Neutrophil (primary cell): ENCODE measurements around the gene MYO6.

ENCODE experiments used
- H3K27ac ChIP-seq: fragments of 200-600 bp; sonication (generic); 2 replicates; pipeline ENCODE4 v1.5.1; 2016; ENCODE audit warnings: mild to moderate bottlenecking, moderate library complexity
- H3K27me3 ChIP-seq: fragments of 200-600 bp; sonication (generic); 2 replicates; pipeline ENCODE4 v1.6.0; 2016; ENCODE audit warnings: mild to moderate bottlenecking
- H3K36me3 ChIP-seq: fragments of 200-600 bp; sonication (generic); 2 replicates; pipeline ENCODE4 v1.5.1; 2017
- H3K4me1 ChIP-seq, 2 experiments: fragments of 200-600 bp in 1 of 2; sonication (generic) in 1 of 2; 1 replicate in 1 of 2; 2 replicates in 1 of 2; pipeline versions ENCODE4 v1.5.1 to v1.6.1; 2013 to 2016; ENCODE audit warnings: low read depth in 1 of 2, low read length in 1 of 2, mild to moderate bottlenecking in 1 of 2, moderate library complexity in 1 of 2; ENCODE audit not compliant: control insufficient read depth in 1 of 2, insufficient read depth in 1 of 2
- H3K4me3 ChIP-seq, 2 experiments: fragments of 200-600 bp in 1 of 2; sonication (generic) in 1 of 2; 1 replicate in 1 of 2; 2 replicates in 1 of 2; pipeline ENCODE4 v1.5.1; 2013 to 2016; ENCODE audit warnings: low read depth in 1 of 2, low read length in 1 of 2, mild to moderate bottlenecking in 1 of 2, moderate library complexity in 1 of 2
- H3K9me3 ChIP-seq: fragments of 200-600 bp; sonication (generic); 2 replicates; pipeline ENCODE4 v1.5.1; 2016
- CTCF ChIP-seq: fragments of 200-600 bp; sonication (generic); IDR thresholded peaks from 2 replicates; pipeline ENCODE4 v1.5.1; 2016; ENCODE audit warnings: antibody characterized with exemption

MYO6 gene

GRCh38 chr6:75907444-75907843 lies 158.4 kb downstream of the MYO6 start:
- H3K27me3 ChIP-seq, result no peaks in the 10 kb centered on the region
- no peaks in the 10 kb centered on the region for H3K9me3 ChIP-seq
- no peaks in the 10 kb centered on the region for H3K4me1 ChIP-seq
- no peak overlapping the region for H3K27ac ChIP-seq
- no peak overlapping the region for H3K4me3 ChIP-seq
- no peak for TF ChIP-seq CTCF
- H3K36me3 ChIP-seq, result no peaks in the 10 kb centered on the region

GRCh38 chr6:75913040-75913439 lies 164.0 kb downstream of the MYO6 start:
- no peak overlapping the region for H3K27ac ChIP-seq
- TF ChIP-seq CTCF, result no peak

GRCh38 chr6:75922226-75922625 lies 173.2 kb downstream of the MYO6 start:
- no peaks in the 10 kb centered on the region for H3K27me3 ChIP-seq
- TF ChIP-seq CTCF, result no peak
- H3K36me3 ChIP-seq, result no peaks in the 10 kb centered on the region
- H3K27ac ChIP-seq, result no peak overlapping the region
- no peaks in the 10 kb centered on the region for H3K9me3 ChIP-seq
- no peak overlapping the region for H3K4me3 ChIP-seq
- H3K4me1 ChIP-seq, result no peaks in the 10 kb centered on the region

More at GRCh38 chr6:75913040-75913439, 164.0 kb downstream of the MYO6 start:
- no peaks in the 10 kb centered on the region for H3K4me1 ChIP-seq
- no peak overlapping the region for H3K4me3 ChIP-seq
- H3K9me3 ChIP-seq, result no peaks in the 10 kb centered on the region
- no peaks in the 10 kb centered on the region for H3K36me3 ChIP-seq
- H3K27me3 ChIP-seq, result no peaks in the 10 kb centered on the region

- no peaks in the 10 kb centered on the region for H3K36me3 ChIP-seq
- H3K9me3 ChIP-seq, result no peaks in the 10 kb centered on the region
- no peaks in the 10 kb centered on the region for H3K4me1 ChIP-seq
- no peak overlapping the region for H3K4me3 ChIP-seq
- no peak overlapping the region for H3K27ac ChIP-seq
- no peak for TF ChIP-seq CTCF
- H3K27me3 ChIP-seq, result no peaks in the 10 kb centered on the region
Observed at GRCh38 chr6:75926293-75927168, 177.5 kb downstream of the MYO6 start.

- no peak overlapping the region for H3K27ac ChIP-seq
- no peak overlapping the region for H3K4me3 ChIP-seq
- no peaks in the 10 kb centered on the region for H3K4me1 ChIP-seq
- no peaks in the 10 kb centered on the region for H3K36me3 ChIP-seq
- H3K9me3 ChIP-seq, result no peaks in the 10 kb centered on the region
- TF ChIP-seq CTCF, result no peak
- H3K27me3 ChIP-seq, result peaks cover 20% of the 10 kb centered on the region
Observed at GRCh38 chr6:75931011-75931680, 182.1 kb downstream of the MYO6 start.
